Nephron progenitor cell (in vitro differentiated cells): ENCODE data around the gene BAZ2A.

Experiments
- DNase-seq: peaks from one replicate; pipeline ENCODE4 v3.0.0; 2021
- H3K27ac Mint-ChIP-seq: 2 replicates; pipeline ENCODE4 v1.8.0; 2021; ENCODE audit warnings: mild to moderate bottlenecking, moderate library complexity, mixed read lengths
- H3K27me3 Mint-ChIP-seq: 2 replicates; pipeline ENCODE4 v1.8.0; 2021; ENCODE audit warnings: mild to moderate bottlenecking, low read depth, mixed read lengths; ENCODE audit not compliant: poor library complexity
- H3K36me3 Mint-ChIP-seq: 2 replicates; pipeline ENCODE4 v1.8.0; 2021; ENCODE audit warnings: low read depth, mixed read lengths
- H3K4me1 Mint-ChIP-seq: 2 replicates; pipeline ENCODE4 v1.8.0; 2021; ENCODE audit warnings: mixed read lengths
- H3K4me3 Mint-ChIP-seq: 2 replicates; pipeline ENCODE4 v1.8.0; 2021; ENCODE audit warnings: mild to moderate bottlenecking, moderate library complexity, mixed read lengths
- H3K9me3 Mint-ChIP-seq: 2 replicates; pipeline ENCODE4 v1.8.0; 2021; ENCODE audit warnings: mild to moderate bottlenecking, moderate library complexity, mixed read lengths
- CTCF ChIP-seq: fragments of 200-600 bp; sonication (generic); IDR thresholded peaks from 2 replicates; pipeline ENCODE4 v1.5.0; 2021; ENCODE audit warnings: antibody characterized with exemption

BAZ2A gene

GRCh38 chr12:56636675-56637540 is 6.8 kb upstream of the BAZ2A start:
- H3K4me1 Mint-ChIP-seq: peaks cover 64% of the 10 kb centered on the region

GRCh38 chr12:56635806-56636674 is 5.9 kb upstream of the BAZ2A start:
- H3K4me1 Mint-ChIP-seq: peaks cover 73% of the 10 kb centered on the region

More at GRCh38 chr12:56636675-56637540, 6.8 kb upstream of the BAZ2A start:
- peak; percentile 49 for TF ChIP-seq CTCF
- Mint-ChIP-seq H3K4me3 (peak overlapping the region; percentile 96), H3K9me3 (no peaks in the 10 kb centered on the region), H3K36me3 (peaks cover 35% of the 10 kb centered on the region), H3K27me3 (peaks cover 5% of the 10 kb centered on the region), H3K27ac (peak overlapping the region; percentile 99)
- peak; percentile 96 for DNase-seq

GRCh38 chr12:56634837-56635791 is 5.0 kb upstream of the BAZ2A start:
- DNase-seq: peak; percentile 72
- peaks cover 5% of the 10 kb centered on the region for H3K27me3 Mint-ChIP-seq
- H3K36me3 Mint-ChIP-seq: peaks cover 26% of the 10 kb centered on the region

More at GRCh38 chr12:56635806-56636674, 5.9 kb upstream of the BAZ2A start:
- Mint-ChIP-seq H3K27me3 (peaks cover 5% of the 10 kb centered on the region), H3K4me3 (peak overlapping the region; percentile 96), H3K36me3 (peaks cover 33% of the 10 kb centered on the region), H3K27ac (peak overlapping the region; percentile 99), H3K9me3 (no peaks in the 10 kb centered on the region)
- DNase-seq: peak; percentile 76
- TF ChIP-seq CTCF: no peak

GRCh38 chr12:56634242-56634836 is 4.2 kb upstream of the BAZ2A start:
- peaks cover 18% of the 10 kb centered on the region for H3K36me3 Mint-ChIP-seq
- no peak for TF ChIP-seq CTCF
- no peaks in the 10 kb centered on the region for H3K9me3 Mint-ChIP-seq
- H3K4me1 Mint-ChIP-seq: peaks cover 82% of the 10 kb centered on the region
- peaks cover 4% of the 10 kb centered on the region for H3K27me3 Mint-ChIP-seq
- H3K27ac Mint-ChIP-seq: peak overlapping the region; percentile 95
- H3K4me3 Mint-ChIP-seq: peak overlapping the region; percentile 96
- peak; percentile 61 for DNase-seq

More at GRCh38 chr12:56634837-56635791, 5.0 kb upstream of the BAZ2A start:
- H3K4me1 Mint-ChIP-seq: peaks cover 82% of the 10 kb centered on the region
- peak; percentile 31 for TF ChIP-seq CTCF
- peak overlapping the region; percentile 96 for H3K4me3 Mint-ChIP-seq
- H3K9me3 Mint-ChIP-seq: no peaks in the 10 kb centered on the region
- H3K27ac Mint-ChIP-seq: peak overlapping the region; percentile 99
